Uterus (tissue), 2 donors: Measurements from ENCODE around the gene ATP8B1.

Experiments used
- CTCF ChIP-seq, 4 experiments: fragments of 200-600 bp in 2 of 4; fragments of 450-650 bp in 2 of 4; sonication (generic) in 2 of 4; IDR thresholded peaks; one replicate each; pipeline ENCODE4 v1.5.1; 2016 to 2019; ENCODE audit warnings: antibody characterized with exemption in 4 of 4, mild to moderate bottlenecking in 2 of 4, moderate library complexity in 1 of 4
- POLR2A ChIP-seq, 2 donors: fragments of 450-650 bp; IDR thresholded peaks; one replicate each; pipeline ENCODE4 v1.6.1; 2016; ENCODE audit warnings: antibody characterized with exemption in 2 of 2, mild to moderate bottlenecking in 1 of 2, moderate library complexity in 1 of 2

GRCh38 chr18:57755473-57756067, 47.5 kb downstream of the ATP8B1 start:
- TF ChIP-seq CTCF (IDR thresholded peaks at IDR 0.05) (no peak), POLR2A (IDR thresholded peaks at IDR 0.05) (no peak)
